Mesendoderm (in vitro differentiated cells): ENCODE results near the gene KCNQ1.
A peak's percentile ranks its signal among the peaks of the same experiment; 100 is the strongest.

Experiments used
- DNase-seq: peaks from one replicate; pipeline ENCODE4 v3.0.0; 2013
- H2AK5ac ChIP-seq: 2 replicates; pipeline ENCODE4 v1.6.1; 2013; ENCODE audit warnings: low read length, inconsistent platforms
- H2BK120ac ChIP-seq: 2 replicates; pipeline ENCODE4 v1.6.1; 2013; ENCODE audit warnings: low read depth, mild to moderate bottlenecking, low read length, moderate library complexity, mixed read lengths
- H2BK15ac ChIP-seq: replicated peaks from 2 replicates; pipeline ENCODE4 v1.6.1; 2013; ENCODE audit warnings: low read depth, mild to moderate bottlenecking, moderate library complexity
- H2BK5ac ChIP-seq: 2 replicates; pipeline ENCODE4 v1.6.1; 2013; ENCODE audit warnings: low read length, inconsistent platforms
- H3K18ac ChIP-seq: 2 replicates; pipeline ENCODE4 v1.6.1; 2013; ENCODE audit warnings: mild to moderate bottlenecking, low read length, mixed read lengths
- H3K23ac ChIP-seq: one replicate; pipeline ENCODE4 v1.6.1; 2013; ENCODE audit warnings: low read length
- H3K27ac ChIP-seq: 2 replicates; pipeline ENCODE4 v1.5.1; 2013; ENCODE audit warnings: low read depth, mild to moderate bottlenecking, inconsistent platforms, low read length, moderate library complexity
- H3K27me3 ChIP-seq: 2 replicates; pipeline ENCODE4 v1.6.1; 2013; ENCODE audit warnings: low read length, control low read depth, mild to moderate bottlenecking, inconsistent platforms; ENCODE audit not compliant: insufficient read depth, poor library complexity
- H3K36me3 ChIP-seq: 2 replicates; pipeline ENCODE4 v1.6.1; 2013; ENCODE audit warnings: low read length, inconsistent platforms; ENCODE audit not compliant: control insufficient read depth, insufficient read depth
- H3K4ac ChIP-seq: one replicate; pipeline ENCODE4 v1.6.1; 2013; ENCODE audit warnings: low read depth, mild to moderate bottlenecking, low read length, moderate library complexity
- H3K4me1 ChIP-seq: 2 replicates; pipeline ENCODE4 v1.6.1; 2013; ENCODE audit warnings: low read depth, low read length, inconsistent platforms; ENCODE audit not compliant: control insufficient read depth
- H3K4me2 ChIP-seq: 2 replicates; pipeline ENCODE4 v1.6.1; 2013; ENCODE audit warnings: low read length
- H3K4me3 ChIP-seq: 2 replicates; pipeline ENCODE4 v1.5.1; 2013; ENCODE audit warnings: mild to moderate bottlenecking, low read length
- H3K56ac ChIP-seq: one replicate; pipeline ENCODE4 v1.6.1; 2013; ENCODE audit warnings: low read length
- H3K79me1 ChIP-seq: 2 replicates; pipeline ENCODE4 v1.6.1; 2013; ENCODE audit warnings: low read length, inconsistent platforms
- H3K79me2 ChIP-seq: 2 replicates; pipeline ENCODE4 v1.6.1; 2013; ENCODE audit warnings: mild to moderate bottlenecking, low read length; ENCODE audit not compliant: control insufficient read depth, insufficient read depth
- H3K9ac ChIP-seq: 2 replicates; pipeline ENCODE4 v1.6.1; 2013; ENCODE audit warnings: low read length, inconsistent platforms
- H4K5ac ChIP-seq: one replicate; pipeline ENCODE4 v1.6.1; 2013; ENCODE audit warnings: low read length
- H4K8ac ChIP-seq: one replicate; pipeline ENCODE4 v1.6.1; 2013; ENCODE audit warnings: low read depth, mild to moderate bottlenecking, control low read depth, low read length, moderate library complexity
- WGBS: extraction: QIAGEN DNeasy Blood & Tissue Kit; methylation state at CpG from one replicate; pipeline ENCODE4 v1.1.7; 2013; ENCODE audit warnings: low lambda C conversion rate, missing lambda C conversion rate; ENCODE audit not compliant: insufficient coverage; ENCODE audit errors: extremely low coverage; 5-methylcytosine and 5-hydroxymethylcytosine counted together

KCNQ1 gene

GRCh38 chr11:2888266-2888968, 443.6 kb downstream of the KCNQ1 start:
- H3K4me2 ChIP-seq = no peak overlapping the region
- peak; percentile 81 for DNase-seq
- H3K56ac ChIP-seq = no peak overlapping the region
- no peak overlapping the region for H3K18ac ChIP-seq
- H4K8ac ChIP-seq = no peak overlapping the region
- H2BK5ac ChIP-seq = no peak overlapping the region
- no peak overlapping the region for H3K27ac ChIP-seq
- H3K79me1 ChIP-seq = no peaks in the 10 kb centered on the region
- H3K4me3 ChIP-seq = no peak overlapping the region
- no peak overlapping the region for H2BK15ac ChIP-seq
- no CpG with 5 or more reads among the region's 25 CpGs for WGBS
- no peaks in the 10 kb centered on the region for H3K79me2 ChIP-seq
- peaks cover 8% of the 10 kb centered on the region for H3K4me1 ChIP-seq
- no peak overlapping the region for H2AK5ac ChIP-seq
- no peak overlapping the region for H3K23ac ChIP-seq
- no peaks in the 10 kb centered on the region for H3K36me3 ChIP-seq
- H3K9ac ChIP-seq = no peak overlapping the region
- no peak overlapping the region for H2BK120ac ChIP-seq
- peaks cover 3% of the 10 kb centered on the region for H3K27me3 ChIP-seq
- H4K5ac ChIP-seq = no peak overlapping the region
- no peak overlapping the region for H3K4ac ChIP-seq

GRCh38 chr11:2889362-2890273, 444.8 kb downstream of the KCNQ1 start:
- no peak overlapping the region for H2AK5ac ChIP-seq
- no peak for DNase-seq
- H3K4me1 ChIP-seq = peaks cover 8% of the 10 kb centered on the region
- no peak overlapping the region for H3K27ac ChIP-seq
- H4K8ac ChIP-seq = no peak overlapping the region
- no peak overlapping the region for H2BK5ac ChIP-seq
- no peak overlapping the region for H2BK15ac ChIP-seq
- no peak overlapping the region for H3K4ac ChIP-seq
- H3K4me3 ChIP-seq = no peak overlapping the region
- peak overlapping the region; percentile 17 for H3K56ac ChIP-seq
- H3K79me1 ChIP-seq = no peaks in the 10 kb centered on the region
- no peaks in the 10 kb centered on the region for H3K27me3 ChIP-seq
- no peak overlapping the region for H2BK120ac ChIP-seq
- H3K79me2 ChIP-seq = no peaks in the 10 kb centered on the region
- H3K9ac ChIP-seq = no peak overlapping the region
- no peak overlapping the region for H3K18ac ChIP-seq
- no peak overlapping the region for H4K5ac ChIP-seq
- WGBS = no CpG with 5 or more reads among the region's 16 CpGs
- H3K23ac ChIP-seq = no peak overlapping the region
- no peaks in the 10 kb centered on the region for H3K36me3 ChIP-seq
- no peak overlapping the region for H3K4me2 ChIP-seq

GRCh38 chr11:2890466-2891294, 445.9 kb downstream of the KCNQ1 start:
- Histone ChIP-seq H3K56ac (peak overlapping the region; percentile 73), H3K4me1 (peaks cover 8% of the 10 kb centered on the region), H3K79me2 (no peaks in the 10 kb centered on the region), H3K27ac (no peak overlapping the region), H4K5ac (no peak overlapping the region), H3K18ac (peak overlapping the region; percentile 11), H2BK120ac (no peak overlapping the region), H3K36me3 (no peaks in the 10 kb centered on the region), H2BK15ac (no peak overlapping the region), H3K4ac (peak overlapping the region; percentile 5), H2AK5ac (peak overlapping the region; percentile 45), H3K79me1 (no peaks in the 10 kb centered on the region), H3K9ac (peak overlapping the region; percentile 21), H3K4me2 (no peak overlapping the region), H3K27me3 (no peaks in the 10 kb centered on the region), H3K4me3 (no peak overlapping the region), H4K8ac (no peak overlapping the region), H3K23ac (no peak overlapping the region), H2BK5ac (no peak overlapping the region)
- WGBS = no CpG with 5 or more reads among the region's 28 CpGs
- DNase-seq = no peak

GRCh38 chr11:2891326-2892214, 446.8 kb downstream of the KCNQ1 start:
- H3K27ac ChIP-seq = peak overlapping the region; percentile 2
- H3K56ac ChIP-seq = peak overlapping the region; percentile 98
- peak overlapping the region; percentile 74 for H3K23ac ChIP-seq
- no peaks in the 10 kb centered on the region for H3K36me3 ChIP-seq
- no peak overlapping the region for H4K5ac ChIP-seq
- H2BK15ac ChIP-seq = no peak overlapping the region
- H4K8ac ChIP-seq = no peak overlapping the region
- H3K4me3 ChIP-seq = no peak overlapping the region
- WGBS = no CpG with 5 or more reads among the region's 17 CpGs
- H3K4ac ChIP-seq = peak overlapping the region; percentile 45
- H3K27me3 ChIP-seq = no peaks in the 10 kb centered on the region
- no peak overlapping the region for H3K4me2 ChIP-seq
- H2AK5ac ChIP-seq = peak overlapping the region; percentile 45
- H3K79me1 ChIP-seq = no peaks in the 10 kb centered on the region
- peaks cover 6% of the 10 kb centered on the region for H3K4me1 ChIP-seq
- H3K9ac ChIP-seq = peak overlapping the region; percentile 59
- H2BK120ac ChIP-seq = peak overlapping the region; percentile 5
- peak overlapping the region; percentile 11 for H3K18ac ChIP-seq
- peak overlapping the region; percentile 6 for H2BK5ac ChIP-seq
- H3K79me2 ChIP-seq = no peaks in the 10 kb centered on the region
- peak; percentile 53 for DNase-seq
